Suprapubic skin (tissue), 4 donors: ENCODE results near the gene KRT73. TPM values are rescaled to one million over a fixed set of nuclear protein-coding genes. Genes with fewer than 3 reads are reported as not detected.

Experiments
- DNase-seq, 2 donors: peaks; one replicate each; pipeline ENCODE4 v3.0.0-alpha.2; 2019; ENCODE audit warnings: low spot score in 2 of 2
- H3K27ac ChIP-seq: fragments of 200-600 bp; sonication (generic); one replicate; pipeline ENCODE4 v1.5.1; 2019
- H3K27me3 ChIP-seq: fragments of 200-600 bp; sonication (generic); one replicate; pipeline ENCODE4 v1.5.1; 2019
- H3K36me3 ChIP-seq: fragments of 200-600 bp; sonication (generic); one replicate; pipeline ENCODE4 v1.5.1; 2019
- H3K4me1 ChIP-seq: fragments of 200-600 bp; sonication (generic); one replicate; pipeline ENCODE4 v1.5.1; 2019
- H3K4me3 ChIP-seq: fragments of 200-600 bp; sonication (generic); one replicate; pipeline ENCODE4 v1.5.1; 2019; ENCODE audit warnings: mild to moderate bottlenecking
- H3K9me3 ChIP-seq: fragments of 200-600 bp; sonication (generic); one replicate; pipeline ENCODE4 v1.5.1; 2019
- EP300 ChIP-seq: sonication (generic); formaldehyde crosslinking; IDR thresholded peaks from one replicate; pipeline ENCODE4 v1.6.1; 2017; ENCODE audit warnings: antibody characterized with exemption
- POLR2A ChIP-seq, 2 donors: fragments of 450-650 bp; IDR thresholded peaks; one replicate each; pipeline ENCODE4 v1.6.1; 2017; ENCODE audit warnings: antibody characterized with exemption in 2 of 2, mild to moderate bottlenecking in 2 of 2, moderate library complexity in 2 of 2
- POLR2AphosphoS5 ChIP-seq, 3 donors: sonication (generic); formaldehyde crosslinking; IDR thresholded peaks; one replicate each; pipeline ENCODE4 v1.6.1; 2017; ENCODE audit warnings: antibody characterized with exemption in 3 of 3
- WGBS: methylation state at CpG from one replicate; pipeline ENCODE4 v1.1.5; 2018; 5-methylcytosine and 5-hydroxymethylcytosine counted together
- total RNA-seq, 4 donors: library from RNA; depleted of rRNA; stranded (reverse); fragments of >200 nt; gene quantifications; one replicate each; pipeline ENCODE4 v1.1.0, GENCODE V29; 2016
- TF ChIP-seq, protein P1 (sequence below), 2 donors: fragments of 200-600 bp in 1 of 2; fragments of 450-650 bp in 1 of 2; sonication (generic) in 1 of 2; IDR thresholded peaks; one replicate each; pipeline ENCODE4 v1.5.1; 2016 to 2019; ENCODE audit warnings: antibody characterized with exemption in 2 of 2, mild to moderate bottlenecking in 1 of 2, moderate library complexity in 1 of 2

Gene KRT73
- total RNA-seq, 4 donors from 2014 or later, result 8.7 to 27.4 (median 17.5) TPM

DNA sequence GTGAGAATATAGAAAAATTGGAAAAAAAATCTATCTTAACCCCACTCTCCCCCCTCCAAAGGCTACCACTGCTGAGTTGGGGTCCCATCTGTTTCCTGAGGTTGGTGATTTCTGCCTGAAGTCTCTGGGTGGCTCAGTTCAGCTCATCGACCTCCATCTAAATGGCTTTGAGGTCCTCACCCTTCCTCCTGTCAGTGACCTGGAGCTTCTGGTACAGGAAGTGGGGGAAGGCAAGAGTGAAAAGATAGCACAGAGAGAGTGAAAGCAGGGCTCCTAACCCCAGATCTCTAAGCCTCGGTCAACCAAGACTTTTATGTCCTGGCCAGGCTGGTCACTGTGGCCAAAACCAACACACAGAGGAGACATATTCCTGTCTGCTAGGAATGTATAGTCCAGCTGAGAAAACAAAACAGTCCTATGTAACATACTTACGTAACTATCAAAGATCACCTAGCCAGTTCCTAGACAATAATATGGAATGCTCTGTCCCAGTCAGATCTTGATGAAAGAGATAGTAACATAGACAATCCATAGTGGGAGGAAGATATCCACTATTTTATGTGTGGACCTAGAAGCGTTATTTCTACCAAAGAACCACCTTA lies 12.3 kb upstream of the KRT73 start:
- Histone ChIP-seq H3K27ac (no peak overlapping the region), H3K4me1 (peaks cover 4% of the 10 kb centered on the region), H3K9me3 (no peaks in the 10 kb centered on the region), H3K4me3 (no peak overlapping the region), H3K36me3 (no peaks in the 10 kb centered on the region), H3K27me3 (no peaks in the 10 kb centered on the region)
- DNase-seq, result no peak
- TF ChIP-seq EP300 (no peak), POLR2AphosphoS5 (IDR thresholded peaks at IDR 0.05) (no peak), POLR2A (IDR thresholded peaks at IDR 0.05) (no peak)
- TF ChIP-seq, protein P1, sequence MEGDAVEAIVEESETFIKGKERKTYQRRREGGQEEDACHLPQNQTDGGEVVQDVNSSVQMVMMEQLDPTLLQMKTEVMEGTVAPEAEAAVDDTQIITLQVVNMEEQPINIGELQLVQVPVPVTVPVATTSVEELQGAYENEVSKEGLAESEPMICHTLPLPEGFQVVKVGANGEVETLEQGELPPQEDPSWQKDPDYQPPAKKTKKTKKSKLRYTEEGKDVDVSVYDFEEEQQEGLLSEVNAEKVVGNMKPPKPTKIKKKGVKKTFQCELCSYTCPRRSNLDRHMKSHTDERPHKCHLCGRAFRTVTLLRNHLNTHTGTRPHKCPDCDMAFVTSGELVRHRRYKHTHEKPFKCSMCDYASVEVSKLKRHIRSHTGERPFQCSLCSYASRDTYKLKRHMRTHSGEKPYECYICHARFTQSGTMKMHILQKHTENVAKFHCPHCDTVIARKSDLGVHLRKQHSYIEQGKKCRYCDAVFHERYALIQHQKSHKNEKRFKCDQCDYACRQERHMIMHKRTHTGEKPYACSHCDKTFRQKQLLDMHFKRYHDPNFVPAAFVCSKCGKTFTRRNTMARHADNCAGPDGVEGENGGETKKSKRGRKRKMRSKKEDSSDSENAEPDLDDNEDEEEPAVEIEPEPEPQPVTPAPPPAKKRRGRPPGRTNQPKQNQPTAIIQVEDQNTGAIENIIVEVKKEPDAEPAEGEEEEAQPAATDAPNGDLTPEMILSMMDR (IDR thresholded peaks at IDR 0.05), result no peak
- WGBS, result 77% methylated on average over 4 of the region's 4 CpGs

DNA sequence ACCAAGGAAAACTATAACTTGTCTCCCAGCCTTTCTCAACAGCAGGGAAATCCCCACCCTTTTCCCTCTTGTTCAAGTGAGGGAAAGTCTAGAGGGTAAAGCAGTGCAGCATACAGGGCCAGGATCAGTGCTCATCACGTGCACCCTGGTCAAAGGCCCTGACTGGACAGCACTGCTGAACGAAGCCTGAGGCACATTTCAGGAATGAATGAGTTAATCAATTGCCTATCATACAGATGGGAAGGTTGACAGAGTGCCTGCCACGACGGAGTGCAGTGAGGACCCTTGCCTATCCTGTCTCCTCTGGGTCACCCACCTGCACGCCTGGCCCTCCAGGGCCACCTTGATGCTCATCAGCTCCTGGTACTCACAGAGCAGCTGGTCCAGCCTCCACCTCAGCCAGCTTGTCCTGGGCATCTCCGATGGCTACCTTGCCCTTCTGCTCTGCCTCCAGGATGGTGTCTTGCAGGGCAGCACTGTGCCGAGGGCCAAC lies 11.7 kb upstream of the KRT73 start:
- no peak overlapping the region for H3K27ac ChIP-seq
- TF ChIP-seq EP300 (no peak), POLR2AphosphoS5 (IDR thresholded peaks at IDR 0.05) (no peak), POLR2A (IDR thresholded peaks at IDR 0.05) (no peak)
- TF ChIP-seq, protein P1 (IDR thresholded peaks at IDR 0.05), result no peak
- 80% methylated on average over 6 of the region's 7 CpGs for WGBS
- H3K4me3 ChIP-seq, result no peak overlapping the region
- no peaks in the 10 kb centered on the region for H3K9me3 ChIP-seq
- no peak for DNase-seq
- H3K27me3 ChIP-seq, result no peaks in the 10 kb centered on the region
- H3K36me3 ChIP-seq, result no peaks in the 10 kb centered on the region
- peaks cover 4% of the 10 kb centered on the region for H3K4me1 ChIP-seq

DNA sequence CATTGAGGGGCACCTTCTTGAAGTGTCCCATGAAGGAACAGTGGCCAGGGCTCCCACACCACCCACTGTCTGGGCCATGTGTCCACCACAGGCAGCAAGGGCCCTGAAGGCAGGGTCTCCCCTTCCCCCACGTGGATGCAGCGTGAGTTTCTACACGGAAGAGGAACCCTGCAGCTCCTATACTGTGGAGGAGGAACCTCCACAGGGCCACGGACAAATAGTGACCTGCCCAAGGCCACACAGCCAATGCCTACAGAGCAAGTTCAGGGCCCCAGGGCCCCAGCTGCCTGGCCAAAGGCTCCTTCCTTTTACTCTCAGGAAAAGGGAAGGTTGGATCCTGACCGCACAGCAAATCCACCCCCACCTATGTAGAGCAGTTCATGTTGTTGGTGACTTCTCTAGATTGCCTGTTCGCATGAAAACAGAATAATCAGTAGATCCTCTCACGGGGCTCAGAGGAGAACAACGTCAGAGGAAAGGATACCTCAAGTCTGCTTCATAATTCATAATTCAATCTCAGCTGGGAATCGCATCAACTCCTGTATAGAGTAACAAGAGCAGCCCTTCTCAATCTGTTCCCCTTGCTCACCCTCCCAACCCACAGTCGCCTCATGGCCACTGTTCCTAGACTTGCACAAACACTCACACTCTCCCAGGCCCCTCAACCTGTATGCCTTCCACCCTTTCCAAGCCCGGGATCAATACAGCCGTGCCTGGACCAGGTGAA lies 11.1 kb upstream of the KRT73 start:
- 78% methylated on average over 12 of the region's 12 CpGs for WGBS
- H3K36me3 ChIP-seq, result no peaks in the 10 kb centered on the region
- TF ChIP-seq POLR2AphosphoS5 (IDR thresholded peaks at IDR 0.05), result no peak
- no peak for TF ChIP-seq POLR2A (IDR thresholded peaks at IDR 0.05)
- TF ChIP-seq, protein P1 (IDR thresholded peaks at IDR 0.05), result no peak
- TF ChIP-seq EP300, result no peak
- H3K9me3 ChIP-seq, result no peaks in the 10 kb centered on the region
- DNase-seq, result peak in 1 of 2 donors; percentile 60
- H3K27ac ChIP-seq, result no peak overlapping the region
- H3K4me3 ChIP-seq, result no peak overlapping the region
- H3K4me1 ChIP-seq, result peaks cover 2% of the 10 kb centered on the region
- no peaks in the 10 kb centered on the region for H3K27me3 ChIP-seq

DNA sequence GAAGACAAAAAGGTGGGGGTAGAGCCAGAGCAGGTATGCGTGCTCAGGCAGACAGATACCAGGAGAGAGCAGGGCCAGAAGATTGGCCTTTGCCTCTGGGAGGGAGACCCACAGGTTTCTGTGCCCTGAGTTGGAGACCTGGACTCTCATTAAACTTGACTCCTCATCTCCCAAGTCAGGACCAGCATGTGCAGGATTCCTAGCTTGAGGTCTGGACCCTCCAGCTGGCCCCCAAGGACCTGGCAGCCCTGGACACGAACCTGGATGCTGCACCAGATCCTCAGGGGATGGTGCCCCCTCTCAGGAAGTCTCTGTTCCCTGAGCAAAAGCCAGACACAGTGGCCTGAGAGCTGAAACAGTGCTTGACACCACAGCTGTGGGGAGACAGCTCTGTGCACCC lies 10.5 kb upstream of the KRT73 start:
- Histone ChIP-seq H3K36me3 (no peaks in the 10 kb centered on the region), H3K27ac (no peak overlapping the region), H3K9me3 (no peaks in the 10 kb centered on the region), H3K4me3 (no peak overlapping the region), H3K27me3 (no peaks in the 10 kb centered on the region), H3K4me1 (no peaks in the 10 kb centered on the region)
- 70% methylated on average over 2 of the region's 2 CpGs for WGBS
- DNase-seq, result peak in 1 of 2 donors; percentile 49
- TF ChIP-seq, protein P1 (IDR thresholded peaks at IDR 0.05), result no peak
- TF ChIP-seq POLR2A (IDR thresholded peaks at IDR 0.05), result no peak
- no peak for TF ChIP-seq EP300
- no peak for TF ChIP-seq POLR2AphosphoS5 (IDR thresholded peaks at IDR 0.05)

DNA sequence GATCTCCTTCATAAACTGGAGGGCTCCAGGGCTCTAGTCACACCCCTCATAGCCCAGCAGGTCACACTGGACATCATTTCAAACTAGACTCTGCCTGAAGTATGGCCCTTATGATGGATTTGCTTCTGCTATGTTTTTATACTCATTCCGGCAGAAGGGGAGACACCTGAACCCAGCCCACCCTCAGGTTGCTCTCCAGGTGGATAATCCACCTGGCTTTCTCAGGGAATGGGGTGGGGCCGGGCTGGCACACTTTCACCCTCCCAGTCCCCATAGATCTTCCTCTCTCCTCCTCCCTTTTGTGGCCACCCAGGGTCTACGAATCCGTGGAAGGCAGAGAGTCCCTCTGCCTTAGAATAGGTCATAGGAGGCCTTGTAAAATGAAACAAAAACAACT lies 9.8 kb upstream of the KRT73 start:
- no peak for DNase-seq

More for the DNA sequence above, 9.8 kb upstream of the KRT73 start:
- WGBS, result 97% methylated on average over 4 of the region's 4 CpGs
- no peaks in the 10 kb centered on the region for H3K36me3 ChIP-seq
- H3K9me3 ChIP-seq, result no peaks in the 10 kb centered on the region
- no peaks in the 10 kb centered on the region for H3K4me1 ChIP-seq
- TF ChIP-seq EP300 (no peak), POLR2AphosphoS5 (IDR thresholded peaks at IDR 0.05) (no peak), POLR2A (IDR thresholded peaks at IDR 0.05) (no peak)
- TF ChIP-seq, protein P1 (IDR thresholded peaks at IDR 0.05), result no peak
- H3K27ac ChIP-seq, result no peak overlapping the region
- no peak overlapping the region for H3K4me3 ChIP-seq
- H3K27me3 ChIP-seq, result no peaks in the 10 kb centered on the region
